Urothelium cell line (cell line): ENCODE measurements around the gene CYS1.
"Not testable (repeated sequence)": the region's sequence is repeated elsewhere in the genome, so short reads cannot be mapped to it uniquely, and the experiment has no call there.

Source experiments
- DNase-seq: peaks from one replicate; pipeline ENCODE4 v3.0.0; 2011; ENCODE audit warnings: low spot score, mixed read lengths
- FAIRE-seq: peaks from 2 replicates; lab custom pipeline; 2011; peaks lifted over from hg19 to GRCh38; lab: Jason Lieb, UNC

Gene CYS1, protein sequence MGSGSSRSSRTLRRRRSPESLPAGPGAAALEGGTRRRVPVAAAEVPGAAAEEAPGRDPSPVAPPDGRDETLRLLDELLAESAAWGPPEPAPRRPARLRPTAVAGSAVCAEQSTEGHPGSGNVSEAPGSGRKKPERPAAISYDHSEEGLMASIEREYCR

DNA sequence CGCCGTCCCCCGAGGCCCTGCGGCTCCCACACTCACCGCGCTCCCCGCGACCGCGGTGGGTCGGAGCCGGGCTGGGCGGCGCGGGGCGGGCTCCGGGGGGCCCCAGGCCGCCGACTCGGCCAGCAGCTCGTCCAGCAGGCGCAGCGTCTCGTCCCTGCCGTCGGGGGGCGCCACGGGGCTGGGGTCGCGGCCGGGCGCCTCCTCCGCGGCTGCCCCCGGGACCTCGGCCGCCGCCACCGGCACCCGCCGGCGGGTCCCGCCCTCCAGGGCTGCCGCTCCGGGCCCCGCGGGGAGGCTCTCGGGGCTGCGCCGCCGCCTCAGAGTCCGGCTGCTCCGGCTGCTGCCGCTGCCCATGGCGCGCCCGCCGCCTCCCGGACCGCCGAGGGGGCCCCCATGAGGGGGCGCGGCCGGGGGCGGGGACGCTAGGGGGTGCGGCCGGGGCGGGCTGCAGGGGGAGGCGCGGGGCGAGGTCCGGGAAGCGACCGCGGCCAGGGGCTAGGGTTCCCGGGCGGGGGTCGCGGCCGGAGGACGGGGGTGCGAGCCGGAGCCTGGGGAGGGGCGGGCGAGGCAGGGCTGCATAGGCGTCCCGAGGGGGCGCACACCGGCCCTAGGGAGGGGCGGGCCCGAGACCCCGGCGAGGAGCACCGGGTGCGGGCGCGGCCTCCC is at the start of gene CYS1:
Gene CYS1 (minus strand): TSS at position 542 of the 666 bp plus-strand sequence. CDS start 188 bp downstream, at position 354.
- DNase-seq (peak; percentile 94), FAIRE-seq (no peak)

DNA sequence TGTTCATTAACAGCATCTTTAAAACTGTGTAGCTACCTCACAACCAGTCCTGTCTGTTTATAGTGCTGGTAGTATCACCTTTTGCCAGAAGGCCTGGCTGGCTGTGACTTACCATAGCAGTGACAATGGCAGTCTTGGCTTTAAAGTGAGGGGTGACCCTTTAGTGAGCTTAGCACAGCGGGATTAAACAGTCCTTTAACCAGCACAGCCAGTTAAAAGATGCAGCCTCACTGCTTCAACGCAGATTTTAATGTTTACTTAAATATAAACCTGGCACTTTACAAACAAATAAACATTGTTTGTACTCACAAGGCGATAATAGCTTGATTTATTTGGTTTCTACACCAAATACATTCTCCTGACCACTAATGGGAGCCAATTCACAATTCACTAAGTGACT is 49.3 kb upstream of the CYS1 start:
- FAIRE-seq: peak; percentile 13
- DNase-seq: no peak

DNA sequence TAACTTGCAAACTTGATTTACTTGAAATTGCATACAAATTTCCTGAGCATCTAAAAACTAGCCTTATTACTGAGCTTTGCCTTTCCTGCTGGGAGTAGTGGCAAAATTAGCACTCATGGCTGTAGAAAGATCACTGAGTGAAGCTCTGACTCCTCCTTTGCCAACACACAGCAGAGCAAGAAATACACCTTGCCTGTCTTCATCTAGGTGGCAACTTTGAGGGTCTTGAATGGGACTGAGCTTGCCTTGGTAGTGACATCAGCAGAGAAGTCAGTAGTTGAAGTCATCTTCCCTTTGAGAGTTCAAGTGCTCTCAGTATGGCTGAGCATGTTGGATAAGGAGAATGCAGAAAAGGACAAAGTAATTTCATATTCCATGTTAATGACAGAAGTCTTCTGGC is 48.2 kb upstream of the CYS1 start:
- no peak for DNase-seq
- FAIRE-seq: no peak

DNA sequence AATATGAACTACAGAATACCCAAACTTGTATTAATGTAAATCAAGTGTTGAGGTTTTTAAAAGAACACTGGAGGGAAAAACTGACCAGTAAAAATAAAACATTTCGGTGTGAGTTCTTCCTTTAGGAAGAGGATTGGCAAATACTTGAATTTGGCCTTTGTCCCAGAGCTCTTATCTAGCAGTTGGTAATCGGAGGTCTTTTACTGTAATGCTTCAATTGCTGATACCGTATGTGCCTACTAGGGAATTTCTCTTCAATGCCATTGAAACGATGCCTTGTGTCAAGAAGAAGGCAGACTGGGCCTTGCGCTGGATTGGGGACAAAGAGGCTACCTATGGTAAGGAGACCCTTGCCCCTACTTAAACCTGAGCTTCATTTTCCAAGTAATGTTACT is 46.4 kb upstream of the CYS1 start:
- DNase-seq (no peak), FAIRE-seq (no peak)

DNA sequence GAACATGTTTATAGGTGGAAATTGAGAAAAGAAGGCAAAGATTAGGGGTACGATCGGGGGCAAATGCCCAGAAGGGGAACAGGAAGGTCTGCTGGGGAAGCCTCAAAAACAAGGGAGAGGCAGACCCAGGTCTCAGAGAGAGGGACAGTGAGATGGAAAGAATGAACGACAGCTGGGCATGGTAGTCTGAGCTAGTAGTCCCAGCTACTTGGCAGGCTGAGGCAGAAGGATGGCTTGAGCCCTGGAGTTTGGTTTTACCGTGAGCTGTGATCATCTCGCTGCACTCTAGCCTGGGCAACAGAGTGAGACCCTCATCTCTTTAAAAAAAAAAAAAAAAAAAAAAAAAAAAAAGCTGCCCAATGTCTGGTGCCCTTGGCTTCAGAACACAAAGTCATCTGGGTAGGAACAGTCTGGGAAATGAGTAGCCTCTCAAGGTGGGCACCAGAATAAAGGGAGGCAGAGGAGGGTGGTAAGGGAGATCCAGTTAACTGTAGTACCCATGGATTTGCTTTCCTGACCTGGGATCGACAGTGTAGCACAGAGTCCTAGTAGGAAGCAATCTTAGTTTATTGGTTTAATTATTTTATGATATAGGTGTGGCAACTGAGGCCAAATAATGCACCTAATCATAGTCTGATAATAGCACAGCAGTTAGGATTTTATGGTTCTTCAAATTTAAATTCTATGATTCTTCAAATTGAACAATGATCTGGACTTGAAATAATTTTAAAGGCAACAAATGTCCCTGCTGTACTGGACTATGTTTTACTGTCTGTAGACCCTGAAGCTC is 45.8 kb upstream of the CYS1 start:
- no peak for FAIRE-seq
- DNase-seq: no peak

DNA sequence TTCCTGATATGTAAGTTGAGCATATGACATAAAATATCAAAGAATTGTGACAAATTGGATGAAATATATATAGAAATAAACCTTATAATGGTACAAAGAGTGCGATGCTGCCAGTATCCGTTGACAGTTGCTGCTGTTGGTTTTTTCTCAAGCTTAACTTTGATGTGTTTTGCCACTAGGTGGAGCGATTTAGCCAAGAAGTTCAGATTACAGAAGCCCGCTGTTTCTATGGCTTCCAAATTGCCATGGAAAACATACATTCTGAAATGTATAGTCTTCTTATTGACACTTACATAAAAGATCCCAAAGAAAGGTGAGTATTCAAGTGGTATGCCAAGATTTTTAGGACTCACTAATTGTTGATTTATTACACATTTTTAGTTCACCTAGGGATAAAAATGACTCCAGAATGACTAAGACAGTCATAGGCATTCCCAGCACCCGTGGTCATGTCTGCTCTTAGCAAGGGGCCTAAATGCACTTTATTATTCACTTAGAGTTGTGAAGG is 44.4 kb upstream of the CYS1 start:
- DNase-seq (peak; percentile 62), FAIRE-seq (no peak)

DNA sequence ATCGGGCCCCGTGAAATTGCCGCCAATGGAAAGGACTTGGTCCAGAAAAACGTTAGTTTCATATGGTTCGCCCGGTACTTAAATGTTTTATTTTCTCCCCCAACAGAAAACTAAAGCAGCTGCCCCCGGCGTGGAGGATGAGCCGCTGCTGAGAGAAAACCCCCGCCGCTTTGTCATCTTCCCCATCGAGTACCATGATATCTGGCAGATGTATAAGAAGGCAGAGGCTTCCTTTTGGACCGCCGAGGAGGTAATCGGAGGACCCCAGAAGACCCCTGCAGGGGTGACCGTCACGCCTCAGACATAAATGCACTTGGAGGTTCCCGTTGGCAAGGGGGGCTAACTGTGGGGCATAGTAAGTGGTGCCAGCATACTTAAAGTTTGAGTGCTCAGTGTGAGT is 43.1 kb upstream of the CYS1 start:
- DNase-seq (no peak), FAIRE-seq (no peak)

DNA sequence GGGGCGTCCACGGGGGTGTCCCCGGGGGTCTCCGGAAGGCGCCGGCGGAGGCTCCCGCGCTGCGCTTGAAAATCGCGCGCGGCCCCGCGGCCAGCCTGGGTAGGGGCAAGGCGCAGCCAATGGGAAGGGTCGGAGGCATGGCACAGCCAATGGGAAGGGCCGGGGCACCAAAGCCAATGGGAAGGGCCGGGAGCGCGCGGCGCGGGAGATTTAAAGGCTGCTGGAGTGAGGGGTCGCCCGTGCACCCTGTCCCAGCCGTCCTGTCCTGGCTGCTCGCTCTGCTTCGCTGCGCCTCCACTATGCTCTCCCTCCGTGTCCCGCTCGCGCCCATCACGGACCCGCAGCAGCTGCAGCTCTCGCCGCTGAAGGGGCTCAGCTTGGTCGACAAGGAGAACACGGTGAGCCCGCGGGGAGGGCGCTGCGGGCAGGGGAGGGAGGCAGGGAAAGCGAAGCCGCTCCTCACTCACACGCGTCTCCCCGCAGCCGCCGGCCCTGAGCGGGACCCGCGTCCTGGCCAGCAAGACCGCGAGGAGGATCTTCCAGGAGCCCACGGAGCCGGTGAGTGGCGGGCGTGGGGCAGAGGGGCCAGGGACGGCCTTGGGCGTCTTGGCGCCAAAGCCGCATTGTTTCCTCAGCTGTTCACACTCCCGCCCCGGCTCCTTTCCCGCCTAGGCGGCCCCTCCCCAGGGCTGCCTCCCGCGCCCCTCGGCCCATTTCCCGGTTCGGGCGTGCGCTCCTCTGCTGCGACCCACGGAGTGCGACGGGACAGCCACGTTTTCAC is 42.5 kb upstream of the CYS1 start, which contains the start of gene RRM2:
Gene RRM2 (plus strand): TSS at position 240 of the 781 bp plus-strand sequence. CDS start 60 bp downstream, at position 300.
- DNase-seq: peak; percentile 99
- no peak for FAIRE-seq

DNA sequence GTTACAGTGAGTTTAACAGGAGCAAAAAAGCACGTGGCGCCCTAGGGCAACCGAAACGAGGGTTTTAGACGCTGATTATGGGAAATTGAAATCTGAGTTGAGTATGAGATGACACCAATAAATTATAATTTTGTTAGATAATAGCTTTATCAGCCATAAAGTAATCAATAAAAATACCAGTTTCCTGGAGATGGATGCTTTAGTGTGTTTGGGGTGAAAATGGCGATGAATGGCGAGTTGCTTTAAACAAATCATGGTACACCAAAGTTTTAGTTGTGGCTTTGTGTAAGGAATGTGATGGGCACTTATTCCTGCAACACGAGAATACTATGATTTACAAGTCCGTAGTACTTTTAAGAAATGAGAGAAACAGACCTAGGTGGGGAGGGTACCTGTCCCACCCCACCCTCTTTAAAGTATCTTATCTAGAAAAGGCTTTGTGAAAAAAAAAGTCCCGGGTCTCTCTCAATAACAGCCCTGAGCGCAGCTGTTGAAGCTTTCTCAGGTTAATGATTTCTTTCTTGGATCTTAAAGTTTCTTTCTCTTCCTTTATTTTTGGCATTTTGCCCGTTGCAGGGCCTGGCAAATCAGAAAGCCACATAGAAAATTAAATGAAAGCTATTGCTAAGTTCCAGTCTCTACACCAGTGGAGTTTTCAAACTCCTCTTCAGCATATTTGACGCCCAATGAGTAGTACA is 40.8 kb upstream of the CYS1 start:
- no peak for FAIRE-seq
- no peak for DNase-seq

DNA sequence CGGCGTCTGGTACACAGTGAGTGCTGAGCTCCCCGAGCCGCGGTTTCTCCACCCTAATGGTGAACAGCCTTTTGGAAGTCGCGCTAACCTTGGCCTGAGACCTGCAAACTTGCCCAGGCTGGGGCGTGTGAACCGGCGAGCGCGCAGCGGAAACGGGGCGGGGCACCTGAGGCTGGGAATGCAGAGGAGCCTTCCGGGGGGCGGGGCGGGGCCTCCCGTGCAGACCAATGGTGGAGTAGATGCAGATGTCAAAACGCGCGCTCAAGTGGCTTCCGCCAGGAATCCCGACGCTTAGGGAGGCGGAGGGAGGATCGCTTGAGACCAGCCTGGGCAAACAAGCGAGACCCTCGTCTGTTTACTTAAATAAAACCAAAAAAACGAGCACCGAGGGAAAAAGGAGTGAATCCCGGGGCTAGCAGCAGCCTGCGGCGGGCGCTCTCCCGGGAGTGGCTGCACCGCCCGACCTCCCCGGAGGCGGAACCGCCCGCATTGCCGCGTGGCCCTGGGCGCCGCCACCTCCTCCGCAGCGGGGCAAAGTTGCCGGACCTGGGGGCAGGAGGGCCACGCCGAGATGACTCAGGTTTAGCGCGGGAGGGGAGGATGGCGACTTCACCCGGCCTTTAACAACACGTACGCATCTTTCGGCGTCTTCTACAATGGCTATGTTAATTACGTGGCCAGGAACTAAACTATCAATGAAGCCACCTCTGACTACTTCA is 40.1 kb upstream of the CYS1 start:
- FAIRE-seq (peak; percentile 13), DNase-seq (peak; percentile 99)

DNA sequence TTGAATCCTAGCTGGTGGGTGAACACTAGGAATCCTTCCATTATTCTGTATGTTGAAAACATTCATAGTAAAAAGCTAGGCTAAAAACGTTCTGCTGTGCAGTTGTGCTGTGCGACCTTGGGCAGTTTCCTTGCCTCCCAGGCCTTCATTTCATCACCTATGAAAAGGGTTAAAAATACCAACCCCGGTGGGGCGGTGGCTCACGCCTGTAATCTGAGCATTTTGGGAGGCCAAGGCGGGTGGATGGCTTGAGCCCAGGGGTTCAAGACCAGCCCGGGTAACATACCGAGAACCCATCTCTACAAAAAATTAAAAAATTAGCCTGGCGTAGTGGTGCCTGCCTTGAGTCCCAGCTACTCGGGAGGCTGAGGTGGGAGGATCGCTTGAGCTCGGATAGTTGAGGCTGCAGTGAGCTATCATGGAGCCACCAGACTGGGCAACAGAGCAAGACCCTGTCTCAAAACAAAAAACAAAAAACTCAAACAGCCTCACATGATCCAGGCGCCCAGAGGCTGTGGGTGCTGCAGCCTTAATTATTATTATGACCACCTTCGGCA is 39.5 kb upstream of the CYS1 start:
- DNase-seq (no peak), FAIRE-seq (no peak)

DNA sequence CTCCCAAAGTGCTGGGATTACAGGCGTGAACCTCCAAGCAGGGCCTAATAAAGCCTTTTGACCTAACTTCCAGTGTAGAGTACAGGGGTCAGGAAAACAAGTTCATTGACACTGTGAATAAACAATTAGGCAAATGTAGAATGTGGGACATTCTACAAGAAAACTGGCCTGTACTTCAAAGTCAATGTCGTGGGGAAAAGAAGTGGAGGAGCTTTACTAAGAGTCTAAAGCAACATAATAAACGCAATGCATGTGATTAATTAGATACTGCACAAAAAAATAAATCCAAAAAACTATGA is 38.8 kb upstream of the CYS1 start:
- DNase-seq: no peak
- no peak for FAIRE-seq

DNA sequence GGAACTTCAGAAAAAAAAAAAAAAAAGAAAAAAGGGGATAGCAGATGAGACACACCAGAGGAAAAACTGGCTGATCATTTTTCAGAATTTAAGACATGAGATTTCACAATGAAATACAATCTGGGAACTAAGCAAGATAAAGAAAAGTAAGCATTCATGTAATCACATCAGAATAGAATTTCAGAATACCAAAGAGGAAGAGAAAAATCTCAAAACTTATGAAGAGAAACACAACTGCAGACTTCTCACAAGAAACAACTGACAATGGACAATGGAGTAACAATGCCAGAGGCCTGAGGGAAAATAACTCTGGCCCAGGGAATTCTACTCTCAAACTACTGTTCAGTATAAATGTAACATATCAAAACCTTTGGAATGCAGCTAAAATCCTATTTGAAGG is 29.1 kb upstream of the CYS1 start:
- DNase-seq: no peak

DNA sequence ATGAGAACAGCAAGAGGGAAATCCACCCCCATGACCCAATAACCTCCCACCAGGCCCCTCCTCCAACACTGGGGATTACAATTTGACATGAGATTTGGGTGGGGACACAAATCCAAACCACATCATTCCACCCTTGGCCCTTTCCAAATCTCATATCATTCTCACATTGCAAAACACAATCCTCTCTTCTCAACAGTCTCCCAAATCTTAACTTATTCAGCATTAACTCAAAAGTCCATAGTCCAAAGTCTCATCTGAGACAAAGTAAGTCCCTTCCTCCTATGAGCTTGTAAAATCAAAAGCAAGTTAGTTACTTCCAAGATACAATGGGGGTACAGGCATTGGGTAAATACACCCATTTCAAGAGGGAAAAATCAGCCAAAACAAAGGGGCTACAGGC is 24.7 kb upstream of the CYS1 start:
- DNase-seq, FAIRE-seq: not testable (repeated sequence)

More for the DNA sequence above, 29.1 kb upstream of the CYS1 start:
- no peak for FAIRE-seq

DNA sequence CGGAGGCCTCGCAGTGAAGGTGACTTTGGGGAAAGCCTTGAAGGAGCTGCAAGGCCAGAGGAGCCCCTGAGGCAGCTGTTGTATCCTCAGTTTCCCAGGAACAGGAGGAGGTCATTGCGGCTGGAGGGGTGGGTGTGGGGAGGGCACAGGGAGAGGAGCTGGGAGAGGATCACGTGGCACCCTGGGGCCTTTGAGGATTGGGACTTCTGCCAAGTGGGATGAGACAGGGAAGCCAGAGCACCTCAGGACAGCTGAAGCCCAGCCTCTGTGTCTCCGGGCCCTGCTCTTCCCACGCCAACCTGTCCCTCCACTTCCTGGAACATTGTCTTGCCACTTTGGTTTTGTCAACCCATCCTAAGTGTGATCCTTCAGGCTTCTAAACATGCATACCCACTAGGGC is 23.0 kb upstream of the CYS1 start:
- FAIRE-seq (no peak), DNase-seq (no peak)

DNA sequence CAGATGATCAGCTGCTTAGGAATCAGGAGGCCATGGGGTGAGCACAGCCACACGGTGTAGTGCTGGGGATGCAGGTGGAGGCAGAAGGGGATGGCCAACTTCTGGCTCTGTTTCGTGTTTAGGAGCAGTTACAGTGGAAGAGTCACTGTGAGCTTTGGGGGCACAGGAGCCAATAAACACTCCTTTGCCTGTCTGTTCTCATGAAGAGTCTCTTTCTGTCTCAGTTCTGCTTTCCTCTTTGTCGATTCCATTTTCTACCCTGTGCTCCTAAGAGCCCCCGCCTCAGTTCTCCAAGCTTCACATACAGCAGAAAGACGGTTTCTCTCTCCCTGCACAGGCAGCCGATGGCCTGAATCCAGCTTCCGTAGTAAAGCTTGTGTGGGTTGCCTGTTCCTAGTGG is 21.3 kb upstream of the CYS1 start:
- DNase-seq (no peak), FAIRE-seq (no peak)

DNA sequence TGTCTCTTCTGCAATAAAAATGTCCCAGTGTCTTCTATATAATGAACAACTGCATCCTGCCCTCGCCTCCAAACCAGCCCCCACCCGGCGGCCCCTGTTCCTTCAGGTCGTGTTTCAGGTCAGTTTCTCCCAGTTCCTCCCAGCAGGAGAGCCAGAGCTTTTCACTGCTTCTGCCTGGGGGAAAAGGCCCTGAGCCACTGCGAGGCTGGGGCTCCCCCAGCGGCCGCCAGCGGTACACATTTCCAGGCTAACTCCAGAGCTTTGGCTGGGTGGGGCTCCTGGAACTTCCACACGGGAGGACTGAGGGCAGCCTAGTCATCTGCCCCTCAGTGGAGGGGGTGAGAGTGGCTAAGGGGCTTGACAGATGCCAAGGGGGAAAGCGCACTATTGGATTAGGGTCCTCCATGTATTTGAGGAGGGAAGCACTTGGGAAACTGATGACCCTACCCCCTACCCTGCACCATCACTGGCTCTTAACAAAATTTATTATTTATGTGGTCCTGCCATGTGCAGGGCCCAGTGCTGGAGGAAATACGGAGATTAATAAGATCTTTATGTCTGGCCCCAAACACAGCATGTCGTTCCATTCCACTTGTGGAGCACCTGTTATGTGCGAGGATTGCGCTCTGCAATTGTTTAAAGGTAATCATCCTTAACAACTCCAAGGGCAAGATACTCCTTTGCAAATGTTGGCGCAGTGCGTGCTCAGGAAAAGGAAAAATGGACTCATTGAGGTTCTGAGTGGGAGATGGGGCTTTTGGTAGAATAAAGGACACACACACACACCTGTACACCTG is 17.3 kb upstream of the CYS1 start:
- FAIRE-seq (no peak), DNase-seq (peak; percentile 94)

DNA sequence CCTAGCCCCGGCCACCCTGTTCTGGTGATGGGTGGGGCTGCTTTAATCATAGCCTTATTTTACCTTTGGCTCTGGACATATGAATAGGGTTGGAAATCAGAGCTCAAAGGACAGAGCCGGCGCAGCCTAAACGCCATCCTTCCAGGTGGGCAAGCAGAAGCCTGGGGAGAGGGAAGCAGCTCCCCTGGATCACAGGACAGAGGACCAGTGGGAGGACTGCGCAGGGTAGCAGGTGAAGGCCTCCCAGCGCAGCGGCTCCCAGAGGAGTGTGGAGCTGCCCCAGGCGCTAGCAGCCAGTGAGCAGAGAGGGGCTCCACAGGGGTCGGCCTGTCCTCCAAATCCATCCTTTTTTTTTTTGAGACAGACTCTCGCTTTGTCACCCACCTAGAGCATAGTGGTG is 16.4 kb upstream of the CYS1 start:
- no peak for DNase-seq
- no peak for FAIRE-seq

DNA sequence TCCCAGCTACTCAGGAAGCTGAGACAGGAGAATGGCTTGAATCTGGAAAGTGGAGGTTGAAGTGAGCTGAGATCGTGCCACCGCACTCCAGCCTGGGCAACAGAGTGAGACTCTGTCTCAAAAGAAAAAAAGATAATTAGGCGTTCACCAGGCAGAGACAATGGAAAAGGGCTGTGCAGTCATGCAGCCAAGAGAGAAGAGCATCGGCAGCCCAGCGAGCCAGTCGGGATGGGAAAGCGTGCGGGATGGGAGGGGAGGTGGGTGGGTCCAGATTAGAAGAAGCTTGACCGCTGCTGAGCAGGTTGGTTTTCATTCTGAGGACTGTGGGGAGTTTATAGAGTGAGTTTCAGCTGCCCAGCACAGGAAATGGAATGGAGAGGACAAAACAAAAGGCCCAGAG is 15.0 kb upstream of the CYS1 start:
- no peak for DNase-seq
- FAIRE-seq: no peak
